Uterine smooth muscle cell (primary cell): ENCODE results near the gene CANT1. TPM values are rescaled to one million over a fixed set of nuclear protein-coding genes. Genes with fewer than 3 reads are reported as not detected.

ENCODE experiments used
- total RNA-seq: library from RNA; depleted of rRNA; stranded (reverse); fragments of >200 nt; gene quantifications from 2 replicates; pipeline ENCODE4 v1.2.3, GENCODE V29; 2014

The CANT1 gene
- total RNA-seq, result 69.7 and 94.5 TPM in 2 replicates

DNA sequence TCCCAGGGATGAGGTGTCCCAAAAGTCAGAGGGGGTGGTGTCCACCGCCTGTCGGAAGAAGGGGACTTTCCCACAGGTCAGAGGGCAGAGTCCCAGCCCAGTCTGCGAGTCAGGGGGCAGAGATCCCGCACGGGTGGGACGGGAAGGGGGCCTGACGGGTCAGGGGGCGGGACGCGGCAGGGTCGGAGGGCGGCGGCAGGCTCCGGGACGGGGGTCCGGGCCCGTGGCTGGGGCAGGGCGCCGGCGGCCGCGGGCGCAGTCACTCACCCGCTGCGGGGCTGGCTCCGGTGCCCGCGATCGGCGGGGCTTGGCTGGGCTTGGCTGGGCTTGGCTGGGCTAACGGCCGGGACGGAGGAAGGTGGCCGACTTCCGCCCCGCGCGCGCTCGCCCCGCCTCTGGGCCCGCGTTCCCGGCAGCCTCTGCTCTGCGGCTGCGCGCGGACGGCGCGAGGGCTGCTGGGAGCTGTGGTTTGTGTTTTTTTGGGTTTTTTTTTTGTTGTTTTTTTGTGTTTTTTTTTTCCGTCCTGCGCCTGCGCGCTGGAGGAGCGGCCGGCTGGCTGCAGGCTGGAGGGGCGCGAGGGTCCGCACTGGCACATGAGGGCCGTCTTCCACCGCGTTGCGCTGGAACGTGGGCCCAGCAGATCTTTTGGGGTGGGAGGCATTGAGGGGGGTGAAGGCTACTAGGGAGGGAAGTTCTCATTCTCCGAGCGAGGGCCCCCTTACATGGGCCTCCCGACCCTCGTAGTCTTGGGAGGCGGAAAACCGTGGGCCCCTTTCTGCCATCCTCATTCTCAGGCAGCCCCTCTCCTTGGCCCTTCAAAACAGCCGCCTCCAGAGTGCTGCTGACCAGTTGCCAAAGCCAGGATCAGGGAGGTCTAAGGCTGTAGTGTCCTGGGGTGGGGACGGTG, at the start of gene CANT1:
CANT1 (minus strand) TSS at position 368 of the 907 bp plus-strand sequence. CDS start 12,142 bp downstream, outside the sequence.

DNA sequence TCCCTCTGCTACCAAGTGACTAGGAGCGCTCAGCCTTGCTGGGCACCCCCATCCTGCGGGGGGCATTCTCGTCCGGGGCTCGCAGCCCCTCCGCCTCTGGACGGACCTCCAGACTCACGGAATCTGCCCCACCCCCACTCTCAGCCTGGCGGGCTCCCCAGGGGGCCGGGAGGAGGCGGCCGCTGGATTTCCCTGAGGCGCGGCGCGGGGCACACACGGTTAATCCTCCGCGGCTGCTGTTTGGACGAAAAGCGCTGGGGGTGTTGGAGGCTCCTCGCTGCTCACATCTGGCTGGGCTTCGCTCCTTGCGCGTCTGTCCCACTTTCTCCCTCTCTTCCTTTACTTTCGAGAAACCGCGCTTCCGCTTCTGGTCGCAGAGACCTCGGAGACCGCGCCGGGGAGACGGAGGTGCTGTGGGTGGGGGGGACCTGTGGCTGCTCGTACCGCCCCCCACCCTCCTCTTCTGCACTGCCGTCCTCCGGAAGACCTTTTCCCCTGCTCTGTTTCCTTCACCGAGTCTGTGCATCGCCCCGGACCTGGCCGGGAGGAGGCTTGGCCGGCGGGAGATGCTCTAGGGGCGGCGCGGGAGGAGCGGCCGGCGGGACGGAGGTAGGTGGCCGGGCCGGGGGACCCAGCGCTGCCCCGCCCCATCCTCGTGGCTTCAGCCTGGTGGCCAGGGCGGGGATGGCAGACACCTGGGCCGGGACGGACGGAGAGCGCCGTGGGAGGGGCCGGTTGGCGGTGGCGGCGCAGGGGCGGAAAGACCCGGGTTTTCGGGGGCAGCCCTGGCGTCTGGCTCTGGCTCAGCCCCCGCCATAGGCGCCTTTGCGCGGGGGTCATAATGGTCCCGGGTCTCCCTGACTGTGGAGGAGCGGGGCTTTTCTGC, 14.6 kb upstream of the CANT1 start, which contains the start of gene C1QTNF1:
C1QTNF1 (plus strand) TSS at position 284 of the 886 bp plus-strand sequence. CDS start 19,800 bp downstream, outside the sequence.

DNA sequence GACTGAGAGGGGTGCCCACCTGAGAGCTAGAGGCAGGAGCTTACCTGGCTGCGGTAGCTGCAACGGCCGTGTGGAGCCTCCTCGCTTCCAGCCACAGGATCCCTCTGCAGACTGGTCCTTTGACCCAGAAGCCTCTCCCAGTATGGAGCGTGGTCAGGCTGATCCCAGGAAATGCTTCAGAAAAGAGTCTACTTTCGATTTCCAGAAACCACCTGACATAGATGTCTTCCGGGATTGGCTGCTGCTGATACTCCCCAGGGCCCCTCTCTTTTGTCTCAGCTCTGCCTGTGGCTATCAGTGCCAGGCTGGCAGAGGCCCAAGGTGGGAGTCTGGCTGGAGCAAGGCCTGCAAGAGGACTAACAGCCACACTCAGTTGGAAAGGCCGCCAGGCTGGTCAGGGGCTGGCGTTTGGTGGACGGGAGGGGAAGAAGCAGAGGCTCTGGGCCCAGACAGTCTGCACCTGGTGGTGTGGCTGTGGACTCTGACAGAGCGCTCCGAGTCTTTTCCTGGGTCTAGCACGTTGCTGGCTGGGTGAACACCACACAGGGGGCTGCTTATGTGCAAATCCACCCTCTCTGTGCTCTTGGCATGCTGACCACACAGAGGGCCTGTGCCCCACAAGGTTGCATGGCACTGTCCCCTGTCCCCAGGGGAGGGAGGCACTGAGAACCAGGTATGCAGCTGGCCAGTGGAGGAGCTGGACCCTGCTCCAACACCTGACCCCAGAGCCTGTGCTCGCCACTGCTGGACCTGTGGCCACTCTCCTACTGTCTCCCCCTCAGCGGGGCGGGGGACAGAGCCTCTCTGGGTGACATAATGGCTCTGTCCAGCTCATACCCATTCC, 29.6 kb downstream of the CANT1 start, which contains the start of gene LGALS3BP:
LGALS3BP (minus strand) TSS at position 144 of the 844 bp plus-strand sequence. CDS start 2,732 bp downstream, outside the sequence.

Other genes with a start within 250 kb of the CANT1 start
- gene CYTH1, start 227.5 kb downstream of the CANT1 start, total RNA-seq, result 9.0 and 10.5 TPM in 2 replicates
- gene USP36, start 168.9 kb downstream of the CANT1 start, total RNA-seq, result 28.2 and 37.0 TPM in 2 replicates
- 4.6 and 5.6 TPM in 2 replicates for gene CEP295NL, start 106.6 kb downstream of the CANT1 start, total RNA-seq
- gene TIMP2, start 84.4 kb downstream of the CANT1 start, total RNA-seq, result 80.0 and 152 TPM in 2 replicates
- gene LGALS3BP, start 29.8 kb downstream of the CANT1 start, total RNA-seq, result 206 and 456 TPM in 2 replicates
- 4.8 and 21.0 TPM in 2 replicates for gene C1QTNF1, start 14.4 kb upstream of the CANT1 start, total RNA-seq
- gene ENGASE, start 65.1 kb upstream of the CANT1 start, total RNA-seq, result 10.7 and 19.9 TPM in 2 replicates